B cell (primary cell): ENCODE measurements around the gene POLN.

Experiments used
- EZH2 ChIP-seq: IDR thresholded peaks from 2 replicates; pipeline ENCODE4 v1.6.1; 2012; ENCODE audit warnings: borderline replicate concordance, low read depth, mild to moderate bottlenecking, moderate library complexity, low read length; ENCODE audit not compliant: insufficient read depth, poor library complexity, severe bottlenecking
- TF ChIP-seq, protein P1 (sequence below): fragments of 200-600 bp; IDR thresholded peaks from one replicate; pipeline ENCODE4 v1.8.0; 2022; ENCODE audit warnings: antibody characterized with exemption, mild to moderate bottlenecking

DNA sequence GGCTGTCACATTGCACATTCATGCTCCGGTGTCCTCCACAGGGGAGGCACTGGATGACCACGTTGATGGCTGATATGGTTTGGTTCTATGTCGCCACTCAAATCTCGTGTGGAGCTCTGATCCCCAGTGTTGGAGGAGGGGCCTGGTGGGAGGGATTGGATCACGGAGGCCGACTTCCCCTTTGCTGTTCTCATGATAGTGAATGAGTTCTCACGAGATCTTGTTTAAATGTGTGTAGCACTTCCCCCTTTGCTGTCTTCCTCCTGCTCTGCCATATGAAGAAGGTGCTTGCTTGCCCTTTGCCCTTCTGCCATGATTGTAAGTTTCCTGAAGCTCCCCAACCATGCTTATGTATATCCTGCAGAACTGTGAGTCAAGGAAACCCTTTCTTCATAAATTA lies 205.1 kb downstream of the POLN start:
- TF ChIP-seq, protein P1, sequence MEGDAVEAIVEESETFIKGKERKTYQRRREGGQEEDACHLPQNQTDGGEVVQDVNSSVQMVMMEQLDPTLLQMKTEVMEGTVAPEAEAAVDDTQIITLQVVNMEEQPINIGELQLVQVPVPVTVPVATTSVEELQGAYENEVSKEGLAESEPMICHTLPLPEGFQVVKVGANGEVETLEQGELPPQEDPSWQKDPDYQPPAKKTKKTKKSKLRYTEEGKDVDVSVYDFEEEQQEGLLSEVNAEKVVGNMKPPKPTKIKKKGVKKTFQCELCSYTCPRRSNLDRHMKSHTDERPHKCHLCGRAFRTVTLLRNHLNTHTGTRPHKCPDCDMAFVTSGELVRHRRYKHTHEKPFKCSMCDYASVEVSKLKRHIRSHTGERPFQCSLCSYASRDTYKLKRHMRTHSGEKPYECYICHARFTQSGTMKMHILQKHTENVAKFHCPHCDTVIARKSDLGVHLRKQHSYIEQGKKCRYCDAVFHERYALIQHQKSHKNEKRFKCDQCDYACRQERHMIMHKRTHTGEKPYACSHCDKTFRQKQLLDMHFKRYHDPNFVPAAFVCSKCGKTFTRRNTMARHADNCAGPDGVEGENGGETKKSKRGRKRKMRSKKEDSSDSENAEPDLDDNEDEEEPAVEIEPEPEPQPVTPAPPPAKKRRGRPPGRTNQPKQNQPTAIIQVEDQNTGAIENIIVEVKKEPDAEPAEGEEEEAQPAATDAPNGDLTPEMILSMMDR: no peak
- no peak for TF ChIP-seq EZH2
